ENCODE measurements around the gene IL12A.

The IL12A gene

GRCh38 chr3:160020057-160020711 is 31.5 kb downstream of the IL12A start:
- no peak for ATAC-seq
- TF ChIP-seq ZNF8 (CRISPR knock-in tag; IDR thresholded peaks at IDR 0.05) (no peak), SNAI2 (CRISPR knock-in tag; IDR thresholded peaks at IDR 0.05) (no peak), ZC3H10 (CRISPR knock-in tag; IDR thresholded peaks at IDR 0.05) (no peak), POU6F1 (CRISPR knock-in tag; IDR thresholded peaks at IDR 0.05; ENCODE audit: borderline replicate concordance, low read depth) (no peak), ZNF70 (CRISPR knock-in tag; IDR thresholded peaks at IDR 0.05) (no peak), ESRRG (CRISPR knock-in tag; IDR thresholded peaks at IDR 0.05) (no peak), CSRNP3 (CRISPR knock-in tag; IDR thresholded peaks at IDR 0.05) (no peak), GLIS3 (CRISPR knock-in tag; IDR thresholded peaks at IDR 0.05) (no peak), TCF4 (CRISPR knock-in tag; IDR thresholded peaks at IDR 0.05; ENCODE audit: borderline replicate concordance) (no peak), TOX (CRISPR knock-in tag; IDR thresholded peaks at IDR 0.05; ENCODE audit: borderline replicate concordance) (no peak), ARNTL (CRISPR knock-in tag; IDR thresholded peaks at IDR 0.05; ENCODE audit: borderline replicate concordance, low read depth) (no peak), CSDC2 (CRISPR knock-in tag; IDR thresholded peaks at IDR 0.05) (no peak), PATZ1 (CRISPR knock-in tag; IDR thresholded peaks at IDR 0.05; ENCODE audit: borderline replicate concordance) (no peak), ZFP3 (CRISPR knock-in tag; IDR thresholded peaks at IDR 0.05) (no peak), TSHZ2 (CRISPR knock-in tag; IDR thresholded peaks at IDR 0.05) (no peak), BACH2 (CRISPR knock-in tag; IDR thresholded peaks at IDR 0.05; ENCODE audit: borderline replicate concordance) (no peak), OSR1 (CRISPR knock-in tag; IDR thresholded peaks at IDR 0.05) (no peak), ZNF565 (CRISPR knock-in tag; conservative IDR thresholded peaks at IDR 0.05; ENCODE audit: low read depth) (no peak), RARB (CRISPR knock-in tag; IDR thresholded peaks at IDR 0.05) (no peak)

- TF ChIP-seq PPARA (CRISPR knock-in tag; IDR thresholded peaks at IDR 0.05; ENCODE audit: borderline replicate concordance) (no peak), POU6F1 (CRISPR knock-in tag; IDR thresholded peaks at IDR 0.05; ENCODE audit: borderline replicate concordance, low read depth) (no peak), CREB5 (CRISPR knock-in tag; IDR thresholded peaks at IDR 0.05; ENCODE audit: low read depth) (no peak), ZNF565 (CRISPR knock-in tag; conservative IDR thresholded peaks at IDR 0.05; ENCODE audit: low read depth) (no peak), SNAI2 (CRISPR knock-in tag; IDR thresholded peaks at IDR 0.05) (no peak), ARNTL (CRISPR knock-in tag; IDR thresholded peaks at IDR 0.05; ENCODE audit: borderline replicate concordance, low read depth) (no peak), RARB (CRISPR knock-in tag; IDR thresholded peaks at IDR 0.05) (no peak), ZFP30 (CRISPR knock-in tag; IDR thresholded peaks at IDR 0.05) (no peak), CSRNP3 (CRISPR knock-in tag; IDR thresholded peaks at IDR 0.05) (no peak)
- ATAC-seq, result no peak
Measured at GRCh38 chr3:160022068-160022467, 33.4 kb downstream of the IL12A start.
